NCI-H187 treated with DMSO at 0.1 percent for 48 hours (cell line): ENCODE measurements around the gene SLC51B.
"Not testable (repeated sequence)": the region's sequence is repeated elsewhere in the genome, so short reads cannot be mapped to it uniquely, and the experiment has no call there.

Experiments
- DNase-seq: peaks from one replicate; lab custom pipeline; 2025; lab: John Stamatoyannopoulos, UW

The SLC51B gene

GRCh38 chr15:65066635-65067316 lies 21.6 kb downstream of the SLC51B start:
- DNase-seq = no peak

GRCh38 chr15:65067317-65067644 lies 22.1 kb downstream of the SLC51B start:
- no peak for DNase-seq

- DNase-seq = no peak
Observed at GRCh38 chr15:65067645-65068402, 22.6 kb downstream of the SLC51B start, which contains the start of gene RASL12. TSS of gene RASL12 (minus strand) at chr15:65067991. CDS start at chr15:65067835, 156 bp downstream.

GRCh38 chr15:65068403-65068788 lies 23.2 kb downstream of the SLC51B start:
- no peak for DNase-seq

- DNase-seq = no peak
Observed at GRCh38 chr15:65069179-65069578, 24.0 kb downstream of the SLC51B start.

- no peak for DNase-seq
Observed at GRCh38 chr15:65069779-65070546, 24.8 kb downstream of the SLC51B start.

GRCh38 chr15:65071381-65071811 lies 26.2 kb downstream of the SLC51B start:
- no peak for DNase-seq

- no peak for DNase-seq
Observed at GRCh38 chr15:65072027-65072426, 26.8 kb downstream of the SLC51B start.

GRCh38 chr15:65072617-65073016 lies 27.4 kb downstream of the SLC51B start:
- no peak for DNase-seq

GRCh38 chr15:65074946-65075345 lies 29.8 kb downstream of the SLC51B start:
- not testable (repeated sequence) for DNase-seq

GRCh38 chr15:65075607-65076395 lies 30.6 kb downstream of the SLC51B start:
- not testable (repeated sequence) for DNase-seq

- no peak for DNase-seq
Observed at GRCh38 chr15:65076486-65077290, 31.5 kb downstream of the SLC51B start, which contains the start of gene KBTBD13. TSS of gene KBTBD13 (plus strand) at chr15:65076746. CDS start at chr15:65076816, 70 bp downstream.

GRCh38 chr15:65077291-65077980 lies 32.2 kb downstream of the SLC51B start:
- no peak for DNase-seq

GRCh38 chr15:65077981-65078352 lies 32.8 kb downstream of the SLC51B start:
- no peak for DNase-seq

- no peak for DNase-seq
Observed at GRCh38 chr15:65079580-65079979, 34.4 kb downstream of the SLC51B start.

GRCh38 chr15:65081270-65081669 lies 36.1 kb downstream of the SLC51B start:
- no peak for DNase-seq

- no peak for DNase-seq
Observed at GRCh38 chr15:65081758-65082157, 36.6 kb downstream of the SLC51B start.

- no peak for DNase-seq
Observed at GRCh38 chr15:65082303-65082953, 37.2 kb downstream of the SLC51B start.

- DNase-seq = no peak
Observed at GRCh38 chr15:65083262-65083701, 38.1 kb downstream of the SLC51B start.
